Activated B cell treated with CpG ODN at 0.5 μM for 24 hours (primary cell): ENCODE results near the gene SLCO3A1. TPM values are rescaled to one million over a fixed set of nuclear protein-coding genes. Genes with fewer than 3 reads are reported as not detected.

Experiments used
- ATAC-seq: fragments of 200-7000 bp; cut with Tn5 transposase; one replicate; pipeline ENCODE4 v1.10.0; 2021; ENCODE audit warnings: low read depth, mild to moderate bottlenecking, moderate library complexity
- CTCF ChIA-PET: fragments of 350-600 bp; sonication (Branson Sonifier 250); formaldehyde crosslinking; loops from one replicate; lab custom pipeline; 2021; ENCODE audit warnings: antibody characterized with exemption; lab: Charles Lee
- POLR2A ChIA-PET: fragments of 350-600 bp; sonication (Branson Sonifier 250); formaldehyde crosslinking; loops from one replicate; lab custom pipeline; 2021; ENCODE audit warnings: antibody characterized with exemption; lab: Charles Lee
- DNase-seq: peaks from one replicate; pipeline ENCODE4 v3.0.0; 2022
- H3K27ac Mint-ChIP-seq: one replicate; pipeline ENCODE4 v1.8.0; 2020; ENCODE audit warnings: mixed read lengths
- H3K27me3 Mint-ChIP-seq: one replicate; pipeline ENCODE4 v1.8.0; 2021; ENCODE audit warnings: mixed read lengths
- H3K36me3 Mint-ChIP-seq: one replicate; pipeline ENCODE4 v1.8.0; 2021; ENCODE audit warnings: low read depth, mixed read lengths
- H3K4me1 Mint-ChIP-seq: one replicate; pipeline ENCODE4 v1.8.0; 2021; ENCODE audit warnings: mixed read lengths
- H3K4me3 Mint-ChIP-seq: one replicate; pipeline ENCODE4 v1.8.0; 2020; ENCODE audit warnings: mild to moderate bottlenecking, mixed read lengths
- H3K9me3 Mint-ChIP-seq: one replicate; pipeline ENCODE4 v1.8.0; 2020; ENCODE audit warnings: mixed read lengths
- intact Hi-C: fragments of 100-400 bp; cut with micrococcal nuclease; formaldehyde crosslinking; loops from one replicate; pipeline ENCODE4 v1.15.1; 2024
- total RNA-seq: library from RNA; stranded (reverse); gene quantifications from 2 replicates; pipeline ENCODE4 v1.2.3, GENCODE V29; 2022
- TF ChIP-seq, protein P1 (sequence below): fragments of 200-600 bp; IDR thresholded peaks from one replicate; pipeline ENCODE4 v1.8.0; 2022; ENCODE audit warnings: antibody characterized with exemption, mild to moderate bottlenecking

SLCO3A1 gene
- total RNA-seq, 1 donor from 2014 or later = 0.82 TPM

DNA sequence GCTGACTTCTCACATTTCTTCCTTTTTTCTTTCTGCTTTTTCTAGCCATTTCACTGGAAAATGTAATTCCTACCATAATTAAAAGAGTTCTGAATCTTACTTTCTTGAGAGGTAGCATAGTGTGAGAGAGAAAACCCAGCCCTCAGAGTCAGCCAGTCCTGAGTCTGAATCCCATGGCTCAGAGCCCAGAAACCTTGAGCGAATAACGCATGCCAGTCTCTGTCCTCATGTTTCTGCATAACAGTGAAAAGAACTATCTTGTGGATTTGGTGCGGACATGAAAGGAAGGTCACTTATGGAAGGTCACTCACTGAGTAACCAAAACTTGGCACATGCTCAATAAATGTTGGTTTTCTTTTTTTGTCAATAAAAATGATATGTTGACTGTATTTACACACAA lies 29.3 kb upstream of the SLCO3A1 start:
- Mint-ChIP-seq H3K4me3 (no peak overlapping the region), H3K27me3 (no peaks in the 10 kb centered on the region), H3K36me3 (no peaks in the 10 kb centered on the region), H3K4me1 (no peaks in the 10 kb centered on the region), H3K27ac (no peak overlapping the region), H3K9me3 (no peaks in the 10 kb centered on the region)
- no peak for ATAC-seq
- POLR2A ChIA-PET = no interaction called here
- TF ChIP-seq, protein P1, sequence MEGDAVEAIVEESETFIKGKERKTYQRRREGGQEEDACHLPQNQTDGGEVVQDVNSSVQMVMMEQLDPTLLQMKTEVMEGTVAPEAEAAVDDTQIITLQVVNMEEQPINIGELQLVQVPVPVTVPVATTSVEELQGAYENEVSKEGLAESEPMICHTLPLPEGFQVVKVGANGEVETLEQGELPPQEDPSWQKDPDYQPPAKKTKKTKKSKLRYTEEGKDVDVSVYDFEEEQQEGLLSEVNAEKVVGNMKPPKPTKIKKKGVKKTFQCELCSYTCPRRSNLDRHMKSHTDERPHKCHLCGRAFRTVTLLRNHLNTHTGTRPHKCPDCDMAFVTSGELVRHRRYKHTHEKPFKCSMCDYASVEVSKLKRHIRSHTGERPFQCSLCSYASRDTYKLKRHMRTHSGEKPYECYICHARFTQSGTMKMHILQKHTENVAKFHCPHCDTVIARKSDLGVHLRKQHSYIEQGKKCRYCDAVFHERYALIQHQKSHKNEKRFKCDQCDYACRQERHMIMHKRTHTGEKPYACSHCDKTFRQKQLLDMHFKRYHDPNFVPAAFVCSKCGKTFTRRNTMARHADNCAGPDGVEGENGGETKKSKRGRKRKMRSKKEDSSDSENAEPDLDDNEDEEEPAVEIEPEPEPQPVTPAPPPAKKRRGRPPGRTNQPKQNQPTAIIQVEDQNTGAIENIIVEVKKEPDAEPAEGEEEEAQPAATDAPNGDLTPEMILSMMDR = no peak
- no peak for DNase-seq
- CTCF ChIA-PET = no interaction called here
- intact Hi-C loops = no loop called here

DNA sequence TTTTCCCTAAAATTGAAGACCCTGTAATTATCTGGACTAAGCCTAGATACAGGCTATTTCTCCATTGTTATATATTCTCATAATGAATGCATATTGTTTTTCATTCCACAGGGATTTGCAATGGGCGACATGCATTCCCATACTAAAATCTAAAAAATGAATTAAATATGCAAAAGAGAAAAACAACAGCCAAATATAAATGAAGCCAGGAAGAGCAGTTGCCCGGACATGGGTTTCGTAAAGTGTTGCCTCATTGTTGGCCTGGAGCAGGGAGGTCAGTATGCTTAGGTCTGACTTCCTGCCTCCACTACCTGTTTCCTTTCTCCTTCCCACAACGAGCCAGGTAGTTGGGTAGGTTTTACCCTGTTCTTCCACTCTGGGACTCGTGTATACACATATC lies 27.1 kb upstream of the SLCO3A1 start:
- ChIA-PET POLR2A (no interaction called here), CTCF (no interaction called here)
- no peak overlapping the region for H3K27ac Mint-ChIP-seq
- no peak overlapping the region for H3K4me3 Mint-ChIP-seq
- H3K4me1 Mint-ChIP-seq = no peaks in the 10 kb centered on the region
- H3K36me3 Mint-ChIP-seq = no peaks in the 10 kb centered on the region
- DNase-seq (no peak), ATAC-seq (no peak)
- intact Hi-C loops = no loop called here
- TF ChIP-seq, protein P1 = no peak
- no peaks in the 10 kb centered on the region for H3K9me3 Mint-ChIP-seq
- H3K27me3 Mint-ChIP-seq = no peaks in the 10 kb centered on the region

DNA sequence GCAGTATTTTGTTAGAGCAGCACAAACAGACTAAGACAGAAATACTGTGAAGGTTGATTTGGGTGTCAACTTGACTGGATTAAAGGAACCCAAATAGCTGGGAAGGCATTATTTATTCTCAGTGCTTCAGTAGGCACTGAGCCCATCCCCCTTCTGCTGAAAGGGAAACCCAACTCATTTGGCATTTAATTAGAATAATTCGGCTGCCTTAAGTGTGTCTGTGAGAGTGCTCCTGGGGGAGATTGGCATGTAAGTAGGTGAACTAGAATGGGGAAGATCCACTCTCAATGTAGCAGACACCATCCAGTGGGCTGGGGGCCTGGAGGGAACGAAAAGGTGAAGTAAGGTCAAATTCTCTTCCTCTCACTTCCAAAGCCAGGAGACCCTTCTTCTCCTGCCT lies 20.5 kb upstream of the SLCO3A1 start:
- Mint-ChIP-seq H3K9me3 (peaks cover 5% of the 10 kb centered on the region), H3K36me3 (no peaks in the 10 kb centered on the region), H3K27me3 (peaks cover 4% of the 10 kb centered on the region), H3K4me3 (no peak overlapping the region), H3K4me1 (no peaks in the 10 kb centered on the region), H3K27ac (no peak overlapping the region)
- intact Hi-C loops = no loop called here
- ATAC-seq = no peak
- CTCF ChIA-PET = no interaction called here
- POLR2A ChIA-PET = no interaction called here
- DNase-seq = no peak
- TF ChIP-seq, protein P1 = no peak

DNA sequence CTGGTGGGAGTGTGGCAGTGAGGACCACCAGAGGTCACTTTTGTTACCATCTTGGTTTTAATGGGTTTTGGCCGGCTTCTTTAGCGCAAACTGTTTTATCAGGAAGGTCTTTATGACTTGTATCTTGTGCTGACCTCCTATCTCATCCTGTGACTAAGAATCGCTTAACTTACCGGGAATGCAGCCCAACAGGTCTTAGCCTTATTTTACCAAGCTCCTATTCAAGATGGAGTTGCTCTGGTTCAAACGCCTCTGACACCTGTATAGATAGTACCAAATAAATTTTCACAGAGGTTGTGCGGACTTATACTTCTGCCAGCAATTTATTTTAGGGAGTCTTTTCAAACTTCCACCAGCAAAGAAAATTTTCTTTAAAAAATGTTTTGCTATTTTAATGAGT lies 13.6 kb upstream of the SLCO3A1 start:
- TF ChIP-seq, protein P1 = no peak
- Mint-ChIP-seq H3K4me3 (no peak overlapping the region), H3K9me3 (peaks cover 12% of the 10 kb centered on the region), H3K4me1 (no peaks in the 10 kb centered on the region), H3K36me3 (no peaks in the 10 kb centered on the region), H3K27me3 (peaks cover 16% of the 10 kb centered on the region), H3K27ac (no peak overlapping the region)
- CTCF ChIA-PET = no interaction called here
- ATAC-seq (no peak), DNase-seq (no peak)
- POLR2A ChIA-PET = no interaction called here
- intact Hi-C loops = no loop called here

DNA sequence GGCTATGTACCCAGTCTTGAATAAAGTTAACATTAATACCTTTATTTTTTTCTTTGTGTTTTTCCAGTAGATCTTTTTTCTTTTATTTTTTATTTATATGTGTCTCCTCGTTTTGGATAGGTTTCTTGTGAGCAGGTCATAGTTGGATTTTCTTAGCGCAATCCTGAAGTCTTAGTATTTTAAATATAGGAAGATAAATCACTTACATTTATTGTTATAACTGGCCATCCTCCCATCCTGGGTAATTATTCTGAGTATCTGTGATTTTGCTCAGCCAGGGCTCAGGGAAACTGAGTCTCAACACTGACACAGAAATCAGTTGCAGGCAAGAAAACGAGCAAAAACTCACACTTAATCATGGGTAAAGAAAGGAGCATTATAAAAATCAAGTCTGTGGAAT lies 11.6 kb upstream of the SLCO3A1 start:
- POLR2A ChIA-PET = no interaction called here
- Mint-ChIP-seq H3K27me3 (peaks cover 22% of the 10 kb centered on the region), H3K9me3 (peaks cover 6% of the 10 kb centered on the region), H3K36me3 (no peaks in the 10 kb centered on the region), H3K4me1 (no peaks in the 10 kb centered on the region), H3K27ac (no peak overlapping the region), H3K4me3 (no peak overlapping the region)
- TF ChIP-seq, protein P1 = no peak
- ATAC-seq (no peak), DNase-seq (no peak)
- CTCF ChIA-PET = no interaction called here
- intact Hi-C loops = no loop called here
